Karpas-422 (cell line): ENCODE measurements around the gene RUNX2. TPM values are rescaled to one million over a fixed set of nuclear protein-coding genes. Genes with fewer than 3 reads are reported as not detected.
"Not testable (repeated sequence)": the region's sequence is repeated elsewhere in the genome, so short reads cannot be mapped to it uniquely, and the experiment has no call there.

Experiments
- DNase-seq: peaks from one replicate; pipeline ENCODE4 v3.0.0-alpha.2; 2015
- H2AFZ ChIP-seq: fragments of 200-600 bp; sonication (generic); 2 replicates; pipeline ENCODE4 v1.6.1; 2014; ENCODE audit warnings: antibody characterized with exemption, low read length, mixed read lengths
- H3K27ac ChIP-seq: fragments of 200-600 bp; sonication (generic); 2 replicates; pipeline ENCODE4 v1.5.1; 2014; ENCODE audit warnings: mild to moderate bottlenecking, low read length, moderate library complexity
- H3K27me3 ChIP-seq: fragments of 200-600 bp; sonication (generic); 2 replicates; pipeline ENCODE4 v1.6.1; 2014; ENCODE audit warnings: low read length, mixed read lengths
- H3K36me3 ChIP-seq: fragments of 200-600 bp; sonication (generic); 2 replicates; pipeline ENCODE4 v1.6.1; 2014; ENCODE audit warnings: low read length, mixed read lengths; ENCODE audit not compliant: insufficient read depth
- H3K4me1 ChIP-seq: fragments of 200-600 bp; sonication (generic); 2 replicates; pipeline ENCODE4 v1.6.1; 2014; ENCODE audit warnings: mild to moderate bottlenecking, low read length, mixed read lengths
- H3K4me2 ChIP-seq: fragments of 200-600 bp; sonication (generic); 2 replicates; pipeline ENCODE4 v1.6.1; 2014; ENCODE audit warnings: low read length, low read depth, mild to moderate bottlenecking; ENCODE audit not compliant: poor library complexity, severe bottlenecking
- H3K4me3 ChIP-seq: fragments of 200-600 bp; sonication (generic); 2 replicates; pipeline ENCODE4 v1.5.1; 2014; ENCODE audit warnings: mild to moderate bottlenecking, antibody characterized with exemption, low read length, mixed read lengths
- H3K79me2 ChIP-seq: fragments of 200-600 bp; sonication (generic); 2 replicates; pipeline ENCODE4 v1.6.1; 2014; ENCODE audit warnings: mild to moderate bottlenecking, low read length, mixed read lengths
- H3K9ac ChIP-seq: fragments of 200-600 bp; sonication (generic); 2 replicates; pipeline ENCODE4 v1.6.0; 2014; ENCODE audit warnings: low read length
- H3K9me2 ChIP-seq: fragments of 200-600 bp; sonication (generic), shearing (Covaris generic); replicated peaks from 2 replicates; pipeline ENCODE4 v1.6.0; 2014; ENCODE audit warnings: mild to moderate bottlenecking, low read length, moderate library complexity; ENCODE audit not compliant: insufficient read depth
- H3K9me3 ChIP-seq: fragments of 300-700, 200-600 bp; sonication (generic); 2 replicates; pipeline ENCODE4 v1.6.1; 2014; ENCODE audit warnings: low read length, mixed read lengths
- H4K20me1 ChIP-seq: fragments of 200-600 bp; sonication (generic); 2 replicates; pipeline ENCODE4 v1.6.1; 2014; ENCODE audit warnings: mild to moderate bottlenecking, antibody characterized with exemption, low read length, low read depth; ENCODE audit not compliant: insufficient read depth
- total RNA-seq: library from RNA; depleted of rRNA; stranded (reverse); fragments of >200 nt; shearing (Covaris generic); gene quantifications from 2 replicates; pipeline ENCODE4 v1.2.3, GENCODE V29; 2014; ENCODE audit warnings: low replicate concordance

RUNX2 gene
- total RNA-seq, 1 experiment from 2014 or later: 0.19 TPM

- Histone ChIP-seq H3K79me2 (no peaks in the 10 kb centered on the region), H4K20me1 (no peaks in the 10 kb centered on the region), H3K9me3 (no peaks in the 10 kb centered on the region), H3K9ac (no peak overlapping the region), H3K36me3 (no peaks in the 10 kb centered on the region), H3K4me1 (no peaks in the 10 kb centered on the region), H2AFZ (no peak overlapping the region), H3K4me3 (no peak overlapping the region), H3K27me3 (no peaks in the 10 kb centered on the region), H3K27ac (no peak overlapping the region), H3K9me2 (no peaks in the 10 kb centered on the region), H3K4me2 (no peak overlapping the region)
- DNase-seq: no peak
Measured at GRCh38 chr6:45555981-45556771, 228.0 kb downstream of the RUNX2 start.

GRCh38 chr6:45556828-45557227 is 228.7 kb downstream of the RUNX2 start:
- H3K9me3 ChIP-seq: no peaks in the 10 kb centered on the region
- H3K9ac ChIP-seq: no peak overlapping the region
- no peaks in the 10 kb centered on the region for H3K79me2 ChIP-seq
- no peak overlapping the region for H3K27ac ChIP-seq
- no peak overlapping the region for H3K4me2 ChIP-seq
- H3K9me2 ChIP-seq: no peaks in the 10 kb centered on the region
- no peak overlapping the region for H3K4me3 ChIP-seq
- H4K20me1 ChIP-seq: no peaks in the 10 kb centered on the region
- H3K27me3 ChIP-seq: no peaks in the 10 kb centered on the region
- H3K4me1 ChIP-seq: no peaks in the 10 kb centered on the region
- H3K36me3 ChIP-seq: no peaks in the 10 kb centered on the region
- DNase-seq: no peak
- no peak overlapping the region for H2AFZ ChIP-seq

DNA sequence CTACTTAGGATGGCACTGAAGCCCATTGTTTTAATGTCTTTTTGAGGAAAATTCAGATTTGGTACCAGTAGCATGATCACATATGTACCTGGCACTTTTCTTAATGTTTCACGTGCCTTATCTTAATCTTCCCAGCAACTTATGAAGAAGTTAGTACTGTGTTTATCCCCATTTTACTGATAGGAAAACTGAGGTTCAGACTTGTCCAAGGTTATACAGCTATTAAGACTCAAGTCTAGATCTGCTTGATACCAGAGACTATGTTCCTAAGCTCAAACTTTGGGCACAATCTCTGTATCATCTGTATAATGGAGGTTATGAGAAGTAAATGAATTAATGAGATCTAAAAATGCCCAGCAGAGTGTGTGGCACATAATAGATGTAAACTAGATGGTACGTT is 229.3 kb downstream of the RUNX2 start:
- Histone ChIP-seq H3K79me2 (no peaks in the 10 kb centered on the region), H3K9me2 (no peaks in the 10 kb centered on the region), H3K9ac (no peak overlapping the region), H3K4me2 (no peak overlapping the region), H4K20me1 (no peaks in the 10 kb centered on the region), H3K36me3 (no peaks in the 10 kb centered on the region), H3K27me3 (no peaks in the 10 kb centered on the region), H2AFZ (no peak overlapping the region), H3K9me3 (no peaks in the 10 kb centered on the region), H3K4me1 (no peaks in the 10 kb centered on the region), H3K27ac (no peak overlapping the region), H3K4me3 (no peak overlapping the region)
- DNase-seq: no peak

DNA sequence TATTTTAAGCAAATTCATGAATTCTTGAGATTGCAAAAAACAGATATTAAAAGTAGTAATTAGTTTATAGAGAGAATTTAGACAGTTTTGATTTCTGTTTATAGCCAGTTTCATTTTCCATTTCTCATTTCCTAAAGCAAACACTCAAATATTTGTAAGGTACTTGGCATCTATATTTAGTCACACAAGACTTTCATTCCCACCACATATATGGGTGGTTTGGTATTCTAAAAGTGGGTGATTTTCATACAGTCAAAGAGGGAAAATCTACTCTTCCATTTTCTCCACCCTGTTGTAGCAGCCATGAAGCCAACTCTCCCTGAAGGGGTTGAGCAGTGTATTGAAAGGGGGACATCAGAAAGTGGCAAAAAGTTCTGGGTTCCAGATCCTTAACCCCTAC is 230.7 kb downstream of the RUNX2 start:
- Histone ChIP-seq H3K4me2 (no peak overlapping the region), H3K27me3 (no peaks in the 10 kb centered on the region), H3K79me2 (no peaks in the 10 kb centered on the region), H3K36me3 (no peaks in the 10 kb centered on the region), H3K9me3 (no peaks in the 10 kb centered on the region), H2AFZ (no peak overlapping the region), H3K9ac (no peak overlapping the region), H3K4me1 (no peaks in the 10 kb centered on the region), H3K4me3 (no peak overlapping the region), H3K9me2 (no peaks in the 10 kb centered on the region), H3K27ac (no peak overlapping the region), H4K20me1 (no peaks in the 10 kb centered on the region)
- no peak for DNase-seq

DNA sequence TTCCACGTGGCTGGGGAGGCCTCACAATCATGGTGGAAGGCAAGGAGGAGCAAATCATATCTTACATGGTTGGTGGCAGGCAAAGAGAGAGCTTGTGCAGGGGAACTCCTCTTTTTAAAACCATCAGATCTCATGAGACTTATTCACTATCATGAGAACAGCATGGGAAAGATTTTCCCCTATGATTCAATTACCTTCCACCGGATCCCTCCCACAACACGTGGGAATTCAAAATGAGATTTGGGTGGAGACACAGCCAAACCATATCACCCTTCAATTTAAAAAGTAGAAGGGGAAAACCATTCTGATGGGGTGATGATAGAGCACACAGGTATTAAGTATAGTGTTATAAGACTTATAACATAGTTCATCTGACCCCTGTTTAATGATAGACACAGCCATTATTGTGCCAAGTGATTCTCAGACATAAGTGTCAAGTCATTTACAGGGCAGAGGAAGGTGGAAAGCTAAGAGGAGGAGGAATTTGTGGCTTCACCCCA is 232.2 kb downstream of the RUNX2 start:
- H3K27ac ChIP-seq, H3K9me3 ChIP-seq, H3K27me3 ChIP-seq, H3K36me3 ChIP-seq, H3K4me1 ChIP-seq, H3K9ac ChIP-seq, H2AFZ ChIP-seq, H3K4me2 ChIP-seq, H3K79me2 ChIP-seq, H3K9me2 ChIP-seq, DNase-seq, H3K4me3 ChIP-seq, H4K20me1 ChIP-seq: not testable (repeated sequence)

DNA sequence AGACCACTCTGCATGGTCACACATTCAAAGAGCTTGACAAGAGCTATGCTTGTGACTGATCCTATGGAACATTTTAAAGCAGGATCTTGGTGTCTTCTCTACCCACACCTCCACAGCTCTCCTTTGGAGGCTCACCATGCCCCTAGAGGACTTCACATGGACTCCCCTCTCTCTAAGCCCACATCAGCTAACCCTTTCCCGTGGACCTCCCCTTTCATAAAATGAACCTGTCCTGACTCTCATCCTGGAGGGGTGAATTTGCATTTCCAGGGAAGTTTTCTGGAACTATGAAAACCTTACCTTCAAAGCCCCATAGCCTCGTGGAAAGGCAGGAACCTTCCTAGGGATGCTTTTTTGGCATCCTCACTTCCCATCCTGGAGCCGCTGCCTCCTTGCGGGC is 234.0 kb downstream of the RUNX2 start:
- no peak for DNase-seq
- no peaks in the 10 kb centered on the region for H3K36me3 ChIP-seq
- H3K9me3 ChIP-seq: no peaks in the 10 kb centered on the region
- no peak overlapping the region for H3K4me2 ChIP-seq
- H3K9me2 ChIP-seq: no peaks in the 10 kb centered on the region
- no peak overlapping the region for H3K27ac ChIP-seq
- H3K4me3 ChIP-seq: no peak overlapping the region
- H3K4me1 ChIP-seq: no peaks in the 10 kb centered on the region
- no peaks in the 10 kb centered on the region for H3K79me2 ChIP-seq
- no peaks in the 10 kb centered on the region for H3K27me3 ChIP-seq
- no peak overlapping the region for H2AFZ ChIP-seq
- no peak overlapping the region for H3K9ac ChIP-seq
- H4K20me1 ChIP-seq: no peaks in the 10 kb centered on the region

DNA sequence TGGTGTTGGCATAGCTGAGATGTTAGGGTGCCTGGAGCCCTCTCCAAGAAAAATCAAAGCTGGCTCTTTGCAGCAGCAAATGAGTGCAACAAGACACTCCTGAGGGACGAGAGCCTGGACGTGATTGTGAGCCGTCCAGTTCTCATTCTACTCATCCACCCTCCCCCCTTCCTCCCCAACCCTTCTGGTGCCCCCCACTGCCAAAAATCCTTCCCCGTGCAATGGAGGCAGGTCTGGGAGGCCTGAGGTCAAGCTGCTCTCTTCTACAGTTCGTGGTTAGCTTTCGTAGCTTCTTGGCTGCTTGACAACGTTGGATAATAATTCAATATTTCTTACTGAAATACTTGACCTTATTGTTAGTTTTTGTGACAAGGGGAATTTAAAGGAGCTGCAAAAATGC is 234.9 kb downstream of the RUNX2 start:
- no peaks in the 10 kb centered on the region for H3K9me2 ChIP-seq
- H3K9me3 ChIP-seq: no peaks in the 10 kb centered on the region
- no peak for DNase-seq
- no peak overlapping the region for H3K9ac ChIP-seq
- H3K27ac ChIP-seq: no peak overlapping the region
- H2AFZ ChIP-seq: no peak overlapping the region
- no peaks in the 10 kb centered on the region for H4K20me1 ChIP-seq
- H3K4me2 ChIP-seq: no peak overlapping the region
- H3K4me3 ChIP-seq: no peak overlapping the region
- H3K79me2 ChIP-seq: no peaks in the 10 kb centered on the region
- no peaks in the 10 kb centered on the region for H3K4me1 ChIP-seq
- no peaks in the 10 kb centered on the region for H3K36me3 ChIP-seq
- H3K27me3 ChIP-seq: no peaks in the 10 kb centered on the region

- no peak overlapping the region for H2AFZ ChIP-seq
- no peaks in the 10 kb centered on the region for H3K9me2 ChIP-seq
- no peak overlapping the region for H3K27ac ChIP-seq
- no peaks in the 10 kb centered on the region for H3K4me1 ChIP-seq
- DNase-seq: no peak
- no peak overlapping the region for H3K4me2 ChIP-seq
- no peaks in the 10 kb centered on the region for H4K20me1 ChIP-seq
- no peaks in the 10 kb centered on the region for H3K27me3 ChIP-seq
- H3K4me3 ChIP-seq: no peak overlapping the region
- H3K9me3 ChIP-seq: no peaks in the 10 kb centered on the region
- no peak overlapping the region for H3K9ac ChIP-seq
- no peaks in the 10 kb centered on the region for H3K79me2 ChIP-seq
- H3K36me3 ChIP-seq: no peaks in the 10 kb centered on the region
Measured at GRCh38 chr6:45563844-45564243, 235.7 kb downstream of the RUNX2 start.
